GM18519 (cell line): ENCODE data around the gene DIAPH2.
"Not testable (repeated sequence)": the region's sequence is repeated elsewhere in the genome, so short reads cannot be mapped to it uniquely, and the experiment has no call there.

Experiments
- ATAC-seq: cut with Tn5 transposase; IDR thresholded peaks from one replicate; pipeline ENCODE4 v1.9.1; 2021; ENCODE audit warnings: mild to moderate bottlenecking, moderate library complexity; ENCODE audit not compliant: unreplicated experiment, low FRiP score

The DIAPH2 gene

GRCh38 chrX:97405031-97405660, 720.5 kb downstream of the DIAPH2 start:
- ATAC-seq, result no peak

DNA sequence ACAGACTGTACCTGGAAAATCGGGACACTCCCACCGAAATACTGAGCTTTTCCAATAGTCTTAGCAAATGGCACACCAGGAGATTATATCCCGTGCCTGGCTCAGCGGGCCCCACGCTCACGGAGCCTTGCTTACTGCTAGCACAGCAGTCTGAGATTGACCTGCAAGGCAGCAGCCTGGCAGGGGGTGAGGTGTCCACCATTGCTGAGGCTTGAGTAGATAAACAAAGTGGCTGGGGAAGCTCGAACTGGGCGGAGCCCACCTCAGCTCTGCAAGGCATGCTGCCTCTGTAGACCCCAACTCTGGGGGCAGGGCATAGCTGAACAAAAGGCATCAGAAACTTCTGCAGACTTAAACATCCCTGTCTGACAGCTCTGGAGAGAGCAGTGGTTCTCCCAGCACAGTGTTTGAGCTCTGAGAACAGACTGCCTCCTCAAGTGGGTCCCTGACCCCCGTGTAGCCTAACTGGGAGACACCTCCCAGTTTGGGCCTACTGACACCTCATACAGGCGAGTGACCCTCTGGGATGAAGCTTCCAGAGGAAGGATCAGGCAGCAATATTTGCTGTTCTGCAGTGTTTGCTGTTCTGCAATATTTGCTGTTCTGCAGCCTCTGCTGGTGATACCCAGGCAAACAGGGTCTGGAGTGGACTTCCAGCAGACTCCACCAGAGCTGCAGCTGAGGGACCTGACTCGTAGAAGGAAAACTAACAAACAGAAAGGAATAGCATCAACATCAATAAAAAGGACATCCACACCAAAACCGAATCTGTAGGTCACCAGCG, 725.2 kb downstream of the DIAPH2 start:
- not testable (repeated sequence) for ATAC-seq

DNA sequence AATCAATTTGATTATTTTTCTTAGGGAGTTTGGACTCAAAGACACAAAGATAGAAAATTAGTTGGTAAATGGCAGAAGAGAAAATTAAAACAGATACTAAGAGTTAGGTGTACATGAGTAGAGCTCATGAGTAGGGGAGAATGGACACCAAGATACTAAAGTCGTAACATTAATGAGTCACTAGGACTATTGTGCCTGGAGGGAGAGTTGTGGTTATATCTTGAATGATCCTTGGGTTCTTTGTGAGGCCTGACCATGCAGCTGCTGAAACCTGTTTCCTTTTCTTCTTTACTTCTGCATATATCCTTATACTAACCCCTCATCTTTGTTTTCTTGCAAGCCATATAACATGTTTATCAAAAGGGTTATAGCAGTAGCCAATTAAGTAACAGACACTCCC, 731.8 kb downstream of the DIAPH2 start:
- ATAC-seq, result no peak

GRCh38 chrX:97429101-97429500, 744.5 kb downstream of the DIAPH2 start:
- no peak for ATAC-seq

DNA sequence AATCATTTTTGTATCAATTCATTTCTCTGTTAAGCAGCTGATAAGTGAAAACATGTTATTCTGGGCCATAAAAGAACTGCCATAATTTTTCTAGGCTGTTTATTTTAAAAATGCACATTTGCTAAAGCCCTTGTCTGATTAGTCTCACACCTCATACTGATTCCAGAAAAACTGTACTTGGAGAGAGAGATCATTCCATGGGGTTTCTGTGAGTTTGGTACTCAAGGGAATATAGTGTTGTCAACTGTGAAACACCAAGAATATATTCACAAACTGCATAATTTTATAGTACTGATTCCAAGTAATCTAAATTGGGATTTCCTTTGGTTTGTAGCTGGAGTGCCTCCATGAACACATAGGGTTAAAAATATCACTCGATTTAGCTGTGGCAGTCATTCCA, 746.6 kb downstream of the DIAPH2 start:
- ATAC-seq, result no peak

- ATAC-seq, result no peak
These were observed 761.7 kb downstream of the DIAPH2 start for GRCh38 chrX:97446298-97446882.

- no peak for ATAC-seq
These were observed 762.7 kb downstream of the DIAPH2 start for GRCh38 chrX:97447306-97447705.

DNA sequence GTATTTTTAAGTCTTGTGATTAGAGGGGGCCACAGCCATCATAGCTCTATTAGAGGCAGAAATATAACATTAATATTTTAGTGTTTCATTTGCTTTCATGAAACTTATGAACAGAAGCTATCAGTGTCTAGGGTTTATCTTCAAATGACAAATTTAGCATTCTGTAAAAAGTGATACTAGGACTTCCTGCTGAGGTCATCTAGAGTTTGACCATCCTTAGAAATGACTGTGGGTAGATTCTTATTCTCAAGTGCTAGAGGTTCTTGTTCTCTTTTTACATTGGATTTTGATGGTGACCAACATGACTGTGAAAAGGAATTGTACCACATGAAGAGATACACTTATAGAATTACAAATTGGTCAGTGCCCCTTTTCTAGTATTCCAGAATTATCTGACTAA, 767.6 kb downstream of the DIAPH2 start:
- no peak for ATAC-seq

- ATAC-seq, result no peak
These were observed 777.1 kb downstream of the DIAPH2 start for GRCh38 chrX:97461763-97462162.

- ATAC-seq, result no peak
These were observed 786.4 kb downstream of the DIAPH2 start for GRCh38 chrX:97471071-97471470.

GRCh38 chrX:97474933-97475332, 790.3 kb downstream of the DIAPH2 start:
- no peak for ATAC-seq

DNA sequence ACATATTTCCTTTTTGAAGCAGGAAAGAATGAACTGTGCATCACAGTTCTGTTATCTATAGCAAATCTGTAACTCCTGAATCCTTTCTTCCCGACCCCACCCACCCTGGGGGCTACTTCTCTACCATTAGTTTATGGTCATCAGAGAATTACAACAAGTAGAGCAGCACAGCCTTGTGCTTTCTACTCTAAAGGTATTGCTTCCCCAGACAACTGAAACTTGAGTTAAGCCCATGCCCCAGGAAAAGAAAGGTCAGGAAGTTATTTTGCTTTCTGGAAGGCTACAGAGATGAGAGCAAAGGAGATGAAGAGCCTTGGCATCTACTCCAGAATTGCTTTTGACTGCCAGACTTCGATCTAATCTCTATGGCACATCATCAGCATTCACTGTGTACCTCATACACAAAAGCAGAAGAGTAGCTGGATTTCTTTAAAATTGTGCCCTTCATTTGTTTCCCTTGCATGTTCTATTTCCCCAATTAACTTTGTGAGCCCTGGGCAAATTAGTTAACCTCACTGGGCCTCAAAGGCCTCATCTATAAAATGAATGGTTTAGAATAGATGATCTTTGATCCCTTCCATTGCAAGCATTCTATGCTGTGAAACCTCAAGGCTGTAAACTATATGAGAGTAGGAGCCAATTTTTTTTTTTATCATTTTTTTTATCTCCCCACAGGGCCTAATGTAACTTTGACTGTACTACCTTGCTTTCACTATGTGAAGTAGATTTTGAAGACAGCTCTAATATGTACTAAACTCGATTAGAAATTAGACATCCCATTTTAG, 794.7 kb downstream of the DIAPH2 start:
- ATAC-seq, result no peak

- no peak for ATAC-seq
These were observed 796.6 kb downstream of the DIAPH2 start for GRCh38 chrX:97481228-97481627.

GRCh38 chrX:97482666-97483300, 798.1 kb downstream of the DIAPH2 start:
- no peak for ATAC-seq

DNA sequence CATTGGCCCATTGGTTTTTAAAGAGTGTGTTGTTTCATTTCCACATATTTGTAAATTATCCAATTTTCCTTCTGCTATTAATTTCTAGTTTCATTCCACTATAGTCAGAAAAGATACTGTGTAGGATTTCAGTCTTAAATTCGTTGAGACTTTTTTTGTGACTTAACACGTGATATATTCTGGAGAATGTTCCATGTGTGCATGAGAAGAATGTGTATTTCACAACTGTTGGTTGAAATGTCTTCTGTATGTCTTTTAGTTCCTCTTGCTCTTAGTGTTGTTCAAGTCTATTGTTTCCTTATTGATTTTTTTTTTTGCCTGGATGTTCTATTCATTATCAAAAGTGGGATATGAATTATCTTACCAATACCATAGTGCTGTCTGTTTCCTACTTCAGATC, 806.0 kb downstream of the DIAPH2 start:
- ATAC-seq, result no peak

GRCh38 chrX:97494756-97495372, 810.2 kb downstream of the DIAPH2 start:
- ATAC-seq, result peak; percentile 98

DNA sequence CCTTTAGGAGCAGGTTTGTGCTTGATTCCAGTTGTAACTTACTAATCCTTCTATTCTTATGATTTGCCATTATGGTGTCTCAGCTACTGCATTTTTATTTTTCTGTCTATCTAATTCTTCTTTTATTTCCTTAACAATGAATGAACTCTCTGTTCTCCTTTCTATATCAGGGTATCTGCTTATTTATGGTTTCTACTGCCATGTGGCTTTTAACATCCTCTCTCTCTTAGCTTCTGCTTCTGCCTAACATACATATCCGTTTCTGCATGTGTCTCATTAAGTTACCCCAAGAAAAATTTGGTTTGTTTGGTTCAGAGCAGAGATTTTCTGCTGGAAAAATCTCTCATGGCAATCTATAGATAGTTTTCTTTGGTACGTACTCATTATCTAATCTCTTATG, 813.5 kb downstream of the DIAPH2 start:
- ATAC-seq, result peak; percentile 33

DNA sequence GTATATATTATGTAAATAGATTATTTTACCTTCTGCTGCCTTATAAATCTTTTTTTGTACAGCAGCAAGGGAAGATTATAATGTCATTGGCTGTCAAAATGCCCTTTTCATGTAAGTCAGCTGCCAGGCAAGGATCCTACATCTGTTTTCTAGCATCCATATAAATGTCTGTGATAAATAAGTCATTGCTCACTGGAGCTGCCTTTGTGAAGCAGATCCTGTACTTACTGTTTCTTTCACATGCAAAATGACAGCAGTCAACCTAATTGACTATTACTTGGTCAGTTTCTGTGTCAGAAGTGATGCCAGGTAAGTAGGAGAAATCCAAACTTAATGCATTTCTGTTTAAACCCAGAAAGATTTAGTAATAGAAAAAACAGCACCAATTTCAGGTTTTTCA, 819.8 kb downstream of the DIAPH2 start:
- ATAC-seq, result no peak

- no peak for ATAC-seq
These were observed 833.1 kb downstream of the DIAPH2 start for GRCh38 chrX:97517763-97518162.

- no peak for ATAC-seq
These were observed 837.7 kb downstream of the DIAPH2 start for GRCh38 chrX:97522307-97522706.
